ENCODE results near the gene PFDN4.
"Not testable (repeated sequence)": the region's sequence is repeated elsewhere in the genome, so short reads cannot be mapped to it uniquely, and the experiment has no call there.

The PFDN4 gene

DNA sequence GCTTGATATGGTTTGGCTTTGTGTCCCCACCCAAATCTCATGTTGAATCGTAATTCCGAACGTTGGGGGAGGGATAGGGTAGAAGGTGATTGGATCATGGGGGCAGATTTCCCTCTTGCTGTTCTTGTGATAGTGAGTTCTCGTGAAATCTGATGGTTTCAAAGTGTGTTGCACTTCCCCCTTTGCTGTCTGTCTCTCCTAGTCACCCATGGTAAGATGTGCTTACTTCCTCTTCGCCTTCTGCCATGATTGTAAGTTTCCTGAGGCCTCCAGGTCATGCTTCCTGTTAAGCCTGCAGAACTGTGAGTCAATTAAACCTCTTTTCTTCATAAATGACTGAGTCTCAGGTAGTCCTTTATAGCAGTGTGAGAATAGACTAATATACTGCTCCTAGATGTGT lies 19.9 kb downstream of the PFDN4 start:
- DNase-seq: no peak

DNA sequence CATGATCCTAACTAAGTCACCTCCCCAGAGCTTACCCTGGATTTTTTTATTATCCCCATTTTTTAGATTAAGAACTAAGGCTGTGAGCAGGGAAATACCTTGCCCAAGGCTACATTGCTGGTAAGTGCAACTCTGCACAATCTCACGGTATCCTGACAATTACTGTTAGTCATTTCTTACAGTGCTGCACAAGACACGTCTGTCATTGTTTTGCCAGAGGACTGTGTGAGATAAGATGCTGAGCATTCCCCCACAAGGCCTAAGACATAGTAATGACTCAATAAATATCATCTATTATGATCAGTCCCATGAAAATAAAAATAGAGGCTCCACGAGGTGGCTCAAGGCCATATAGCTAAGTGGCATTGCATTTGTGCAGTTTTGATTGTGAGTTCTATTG lies 21.0 kb downstream of the PFDN4 start:
- no peak for DNase-seq

DNA sequence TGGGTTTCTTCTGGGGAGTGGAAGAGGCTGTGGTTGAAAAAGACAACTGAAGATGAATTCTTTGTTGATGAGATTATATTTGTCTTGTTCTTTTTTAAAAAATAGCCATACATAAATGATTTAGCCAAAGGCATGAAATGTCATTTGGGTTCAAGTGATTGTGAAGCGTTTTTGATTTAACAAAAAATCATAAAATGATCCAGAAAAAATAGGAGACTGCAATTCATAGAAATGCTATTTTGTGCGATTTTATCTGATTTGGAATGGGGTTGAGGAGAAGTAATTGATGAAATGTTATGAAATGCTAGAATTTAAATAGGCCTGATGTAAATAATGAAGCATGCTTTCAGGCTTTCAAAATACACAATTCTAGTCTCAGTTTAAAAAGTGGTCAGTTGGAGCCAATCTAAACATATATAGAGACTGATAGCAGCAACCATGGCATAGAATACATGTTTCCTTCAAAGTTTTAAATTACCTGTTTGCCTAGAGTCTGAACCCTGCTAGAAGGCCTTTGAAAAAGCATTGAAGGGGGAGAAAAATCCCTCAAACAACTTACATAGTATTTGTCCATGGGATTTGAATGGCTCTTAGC lies 21.8 kb downstream of the PFDN4 start:
- DNase-seq: no peak

DNA sequence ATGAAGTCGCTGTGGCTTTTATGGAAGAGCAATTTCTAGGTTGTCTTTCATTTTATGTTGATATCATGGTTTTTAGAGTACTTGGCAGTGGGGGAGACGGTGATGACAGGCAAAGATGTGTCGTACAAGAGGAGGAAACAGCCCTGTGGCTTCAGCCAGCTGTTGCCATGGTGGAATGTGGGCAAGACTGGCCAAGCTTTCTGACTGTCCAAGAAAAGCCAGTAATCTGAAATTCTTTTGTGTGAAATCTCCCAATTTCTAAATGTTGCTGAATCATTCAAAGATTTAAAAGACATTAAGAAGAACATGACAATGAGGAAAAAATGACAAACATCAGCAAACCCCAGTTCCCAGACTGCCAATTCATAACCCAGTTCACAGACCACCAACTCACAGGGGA lies 23.1 kb downstream of the PFDN4 start:
- DNase-seq: no peak

DNA sequence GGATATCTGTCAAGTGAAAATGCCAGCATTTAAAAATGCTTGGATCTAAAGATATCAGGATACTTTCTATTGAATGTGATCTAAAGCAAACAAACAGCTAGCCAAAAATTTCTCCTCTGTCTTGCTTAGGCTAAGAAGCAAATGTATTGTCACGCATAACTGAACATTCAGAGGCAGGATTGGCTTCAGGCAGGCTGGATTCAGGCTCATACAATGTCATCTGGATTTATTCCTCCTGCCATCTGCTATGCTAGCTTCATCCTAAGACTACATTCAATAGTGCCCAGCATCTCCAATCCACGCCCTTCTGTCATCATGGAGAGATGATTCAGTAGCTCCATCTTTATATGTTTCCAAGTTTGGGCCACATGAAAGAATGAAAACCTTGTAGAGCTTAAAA lies 27.1 kb downstream of the PFDN4 start:
- DNase-seq: no peak

DNA sequence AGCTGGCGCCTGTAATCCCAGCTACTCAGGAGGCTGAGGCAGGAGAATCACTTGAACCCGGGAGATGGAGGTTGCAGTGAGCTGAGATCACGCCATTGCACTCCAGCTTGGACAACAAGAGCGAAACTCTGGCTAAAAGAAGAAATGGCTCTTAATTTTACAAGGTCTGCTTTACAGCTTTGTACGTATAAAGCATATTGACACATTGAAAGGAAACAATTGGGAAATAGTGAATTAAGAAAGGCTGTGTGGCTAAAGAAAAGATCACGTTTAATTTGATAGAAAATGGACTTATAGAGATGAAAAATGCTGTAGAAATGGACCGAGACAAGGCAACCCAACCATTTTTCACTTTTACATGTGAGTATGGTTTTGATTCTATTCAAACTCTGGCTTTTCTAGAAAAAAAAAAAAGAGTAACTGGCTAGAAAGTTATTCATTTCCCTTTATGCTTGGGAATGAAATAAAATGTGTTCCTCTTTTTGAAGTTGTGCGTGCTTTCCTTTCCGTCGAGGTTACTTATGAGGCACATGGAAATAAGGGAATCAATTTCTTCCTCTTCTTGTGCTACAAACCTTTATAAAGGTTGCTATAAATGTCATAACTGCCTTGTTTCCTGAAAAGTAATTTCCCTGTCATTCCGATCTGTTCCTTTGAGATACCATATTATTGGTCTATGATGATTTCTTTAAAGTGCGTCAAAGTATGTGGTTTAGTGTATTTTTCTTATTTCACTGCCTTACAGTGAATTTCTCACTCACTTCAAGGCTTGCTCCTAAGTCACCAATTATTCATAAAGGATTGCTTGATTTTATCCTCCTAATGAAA lies 29.4 kb downstream of the PFDN4 start:
- DNase-seq: no peak

DNA sequence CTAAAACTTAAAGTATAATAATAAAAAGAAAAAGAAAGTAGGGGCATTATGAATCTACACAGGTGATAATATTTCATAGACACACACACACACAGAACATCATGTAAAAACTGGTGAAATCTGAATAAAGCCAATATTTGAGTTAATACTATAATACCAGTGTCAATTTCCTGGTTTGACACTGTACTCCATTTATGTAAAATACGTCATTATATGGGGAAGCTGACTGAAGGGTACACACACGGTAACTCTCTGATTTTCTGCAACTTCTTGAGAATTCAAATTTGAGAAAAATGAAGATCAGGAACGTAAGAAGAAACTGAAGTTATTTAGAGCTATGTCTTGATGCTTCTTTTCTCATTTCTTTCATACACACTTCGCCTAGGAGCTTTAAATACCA lies 36.2 kb downstream of the PFDN4 start:
- no peak for DNase-seq

DNA sequence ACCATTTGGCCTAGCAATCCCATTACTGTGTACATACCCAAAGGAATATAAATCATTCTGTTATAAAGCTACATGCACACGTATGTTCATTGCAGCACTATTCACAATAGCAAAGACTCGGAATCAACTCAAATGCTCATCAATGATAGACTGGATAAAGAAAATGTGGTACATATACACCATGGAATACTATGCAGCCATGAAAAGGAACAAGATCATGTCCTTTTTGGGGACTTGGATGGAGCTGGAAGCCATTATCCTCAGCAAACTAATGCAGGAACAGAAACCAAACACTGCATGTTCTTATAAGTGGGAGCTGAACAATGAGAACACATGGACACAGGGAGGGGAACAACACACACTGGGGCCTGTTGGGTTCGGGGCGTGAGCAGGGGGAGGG lies 40.8 kb downstream of the PFDN4 start:
- not testable (repeated sequence) for DNase-seq

DNA sequence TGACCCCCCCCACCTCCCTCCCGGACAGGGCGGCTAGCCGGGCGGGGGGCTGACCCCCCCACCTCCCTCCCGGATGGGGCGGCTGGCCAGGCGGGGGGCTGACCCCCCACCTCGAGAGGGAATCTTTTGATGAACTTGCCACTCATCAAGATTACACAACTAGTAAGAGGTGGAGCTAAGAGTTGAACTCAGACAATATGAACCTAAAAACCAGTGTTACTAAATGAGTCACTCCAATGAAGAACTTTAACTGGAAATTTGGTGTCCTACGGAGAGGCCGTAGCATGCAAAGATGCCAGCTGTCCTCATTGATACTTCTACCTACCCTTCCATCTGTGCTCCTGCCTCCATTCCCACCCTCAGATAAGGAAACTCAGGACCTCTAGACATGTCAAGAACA lies 42.8 kb downstream of the PFDN4 start:
- no peak for DNase-seq

DNA sequence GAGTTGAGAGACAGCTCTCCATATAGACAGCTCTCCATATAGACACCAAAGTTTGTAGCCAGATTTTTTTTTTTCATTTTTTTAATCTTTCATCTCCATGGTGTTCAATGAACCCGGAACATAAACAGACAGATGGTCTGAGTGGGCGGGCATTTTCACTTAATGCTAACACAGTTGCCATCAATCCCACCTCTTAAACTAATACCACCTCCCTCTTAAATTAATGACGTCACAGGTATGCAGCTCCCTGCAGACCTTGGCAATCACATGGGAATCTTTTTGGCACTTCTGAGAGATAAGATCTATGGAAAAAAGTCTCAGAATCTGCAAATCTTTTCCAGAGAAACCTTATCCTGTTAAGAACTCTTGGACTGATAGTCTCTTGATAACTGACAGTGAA lies 43.2 kb downstream of the PFDN4 start:
- no peak for DNase-seq

DNA sequence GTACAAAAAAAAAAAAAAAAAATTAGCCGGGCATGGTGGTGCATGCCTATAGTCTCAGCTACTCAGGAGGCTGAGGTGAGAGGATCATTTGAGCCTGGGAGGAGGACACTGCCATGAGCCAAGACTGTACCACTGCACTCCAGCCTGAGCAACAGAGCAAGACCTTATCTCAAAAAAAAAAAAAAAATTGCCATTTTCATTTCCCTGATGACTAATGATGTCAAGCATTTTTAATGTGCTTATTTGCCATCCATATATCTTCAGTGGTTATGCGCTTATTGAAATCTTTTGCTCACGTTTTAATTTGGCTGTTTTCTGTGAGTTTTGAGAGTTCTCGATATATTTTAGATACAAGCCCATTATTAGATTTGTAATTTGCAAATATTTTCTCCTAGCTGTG lies 46.7 kb downstream of the PFDN4 start:
- DNase-seq: no peak

DNA sequence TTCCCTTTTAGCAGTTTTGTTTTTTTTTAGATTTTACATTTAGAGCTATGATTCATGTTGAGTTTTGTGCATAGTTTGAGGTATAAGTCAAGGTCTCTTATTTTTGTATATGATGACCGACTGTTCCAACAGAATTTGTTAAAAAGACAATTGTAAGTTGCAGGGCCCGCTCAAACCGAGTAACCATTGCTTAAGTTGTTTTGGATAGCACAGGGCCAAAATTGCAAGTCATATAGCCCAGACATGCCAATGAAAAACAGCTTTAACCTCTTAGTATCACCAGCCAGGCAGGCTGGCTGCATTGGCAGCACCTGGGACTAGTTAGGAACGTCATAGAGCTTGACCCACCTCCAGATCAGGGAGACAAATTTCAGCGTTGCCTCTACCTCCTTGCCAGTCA lies 47.3 kb downstream of the PFDN4 start:
- no peak for DNase-seq

DNA sequence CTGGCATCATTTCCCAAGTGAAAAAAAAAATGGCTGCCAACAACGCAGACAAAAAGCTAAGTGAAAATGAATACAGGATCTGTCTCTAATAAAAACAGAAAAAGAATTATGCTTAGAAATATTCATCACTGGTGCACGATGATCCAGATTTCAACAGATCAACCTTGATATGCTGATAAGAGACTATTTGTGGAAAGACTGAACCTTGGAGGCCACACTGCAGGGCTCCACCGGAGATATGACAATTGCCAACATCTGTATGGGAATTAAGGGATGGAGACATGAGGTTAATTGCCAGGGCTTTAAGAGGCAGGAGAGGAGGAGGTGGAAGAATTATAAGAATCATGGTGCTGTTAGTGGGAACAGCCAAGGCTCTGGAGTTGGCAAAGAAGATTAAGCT lies 48.3 kb downstream of the PFDN4 start:
- no peak for DNase-seq

DNA sequence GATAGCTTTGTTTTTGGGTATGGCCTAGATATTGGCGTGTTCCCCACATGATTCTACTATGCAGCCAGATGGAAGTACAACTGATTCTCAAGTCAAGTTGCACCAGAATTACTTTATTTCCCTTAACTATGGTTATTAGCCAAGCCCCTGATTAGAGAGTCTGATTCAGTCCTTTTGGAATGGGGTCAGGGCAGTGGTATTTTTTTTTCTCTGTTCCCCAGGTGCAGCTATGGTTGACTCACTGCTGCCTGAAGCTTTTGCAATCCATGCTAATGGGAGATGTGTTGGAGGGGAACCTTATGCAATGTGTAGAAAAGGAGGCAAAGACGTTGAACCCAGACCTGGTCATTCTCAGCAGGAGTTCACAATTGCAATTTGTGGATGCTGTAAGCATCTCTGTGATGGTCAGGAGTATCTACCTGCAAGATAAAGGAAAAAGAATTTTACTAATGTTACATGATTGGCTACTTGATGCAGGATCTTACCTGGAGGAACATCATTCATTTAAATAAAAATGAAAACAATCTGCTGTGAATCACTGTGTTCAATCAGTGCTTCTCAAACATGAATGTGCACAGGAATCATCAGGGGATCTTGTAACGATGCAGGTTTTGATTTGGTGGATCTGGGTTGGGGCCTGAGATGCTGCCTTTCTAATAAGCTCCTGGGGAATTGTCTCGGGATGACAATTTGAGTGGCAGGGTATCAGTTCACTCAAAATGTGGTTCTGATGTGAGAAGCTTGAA lies 49.4 kb downstream of the PFDN4 start:
- no peak for DNase-seq

DNA sequence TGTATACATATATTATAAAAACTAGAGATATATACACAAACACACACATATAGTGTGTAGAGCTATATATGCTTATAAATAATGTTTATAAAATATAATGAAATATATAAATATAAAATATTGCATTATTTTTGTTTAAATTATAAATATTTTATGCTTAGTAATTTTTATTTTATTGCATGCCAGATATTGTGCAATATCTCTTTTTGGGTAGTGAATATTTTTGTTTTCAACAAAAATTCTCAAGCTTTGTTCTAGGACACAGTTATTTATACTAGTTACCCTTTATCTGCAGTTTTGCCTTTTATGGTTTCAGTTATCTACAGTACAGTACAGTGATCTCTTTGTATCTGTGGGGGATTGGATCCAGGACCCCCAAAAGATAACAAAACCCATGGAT lies 52.2 kb downstream of the PFDN4 start:
- no peak for DNase-seq

DNA sequence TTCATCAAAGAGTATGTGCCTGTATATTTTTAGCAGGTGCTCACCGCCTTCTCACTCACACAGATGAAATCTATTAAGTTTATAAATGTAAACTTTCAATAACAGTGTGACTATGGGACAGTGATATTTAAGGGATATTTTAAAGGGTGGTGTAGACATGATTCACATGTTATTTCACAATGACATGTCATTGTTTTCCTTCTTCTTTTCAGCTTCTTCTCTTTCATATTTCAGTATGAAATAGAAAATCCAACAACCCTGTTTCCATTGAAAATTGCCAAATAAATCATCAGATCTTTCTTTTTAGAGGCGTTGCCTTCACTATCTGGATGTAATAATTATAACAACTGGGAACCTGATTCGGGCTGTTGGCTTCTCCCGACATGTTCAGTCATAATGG lies 54.8 kb downstream of the PFDN4 start:
- no peak for DNase-seq

DNA sequence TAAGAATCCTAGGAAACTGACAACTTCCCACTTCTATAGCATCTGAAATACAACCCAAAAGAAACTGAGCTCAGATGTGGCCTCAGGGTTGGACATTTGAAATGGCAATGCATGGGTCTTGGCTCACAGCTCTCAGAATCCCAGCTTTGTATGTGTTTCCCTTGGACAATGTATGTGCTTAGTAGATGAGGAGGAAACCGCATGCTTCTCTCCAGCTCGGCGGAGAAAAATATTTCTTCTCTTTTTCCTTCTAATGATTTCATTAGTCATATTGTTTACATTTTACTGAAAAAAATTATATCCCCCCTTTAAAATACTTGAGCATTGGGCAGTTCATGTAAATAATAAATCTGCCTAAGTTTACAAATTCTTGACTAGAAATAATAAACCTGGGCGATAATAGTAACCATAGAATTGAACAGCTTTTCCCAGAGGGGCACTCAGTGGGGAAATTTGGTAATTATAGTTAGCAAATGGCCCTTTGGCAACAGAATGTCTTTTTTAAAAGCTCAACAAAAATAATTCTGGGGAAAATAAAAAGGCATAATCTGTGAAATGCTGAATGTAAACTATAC lies 55.3 kb downstream of the PFDN4 start:
- DNase-seq: no peak

DNA sequence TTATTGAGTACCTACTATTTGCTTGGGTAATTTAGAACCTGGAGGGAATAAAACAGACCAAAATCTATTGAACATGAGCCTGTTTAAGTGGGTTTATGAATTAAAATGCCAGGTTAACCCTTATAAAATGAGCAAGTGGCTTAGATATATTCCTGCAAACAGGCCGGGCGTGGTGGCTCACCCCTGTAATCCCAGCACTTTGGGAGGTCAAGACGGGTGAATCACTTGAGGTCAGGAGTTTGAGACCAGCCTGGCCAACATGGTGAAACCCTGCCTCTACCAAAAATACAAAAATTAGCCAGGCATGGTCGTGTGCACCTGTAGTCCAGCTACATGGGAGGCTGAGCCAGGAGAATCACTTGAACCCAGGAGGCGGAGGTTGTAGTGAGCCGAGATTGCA lies 57.9 kb downstream of the PFDN4 start:
- not testable (repeated sequence) for DNase-seq

DNA sequence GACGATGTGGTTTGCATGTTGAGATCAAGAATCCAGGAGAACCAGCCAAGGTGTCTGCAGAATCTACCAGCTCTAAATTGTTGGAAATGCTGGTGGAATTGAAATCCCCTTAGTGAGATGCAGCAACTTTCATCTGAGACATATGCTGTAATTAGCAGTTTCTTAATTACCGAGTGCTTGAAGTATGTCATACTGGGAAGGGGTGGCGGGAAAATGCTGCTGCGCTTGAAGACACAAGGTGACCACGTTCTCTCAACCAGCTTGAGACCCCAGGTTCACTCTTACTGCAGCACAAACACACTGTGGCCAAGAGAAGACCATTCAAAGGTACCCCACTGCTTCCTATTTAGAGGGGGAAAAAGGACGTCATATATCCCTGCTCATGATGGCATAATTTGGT lies 59.0 kb downstream of the PFDN4 start:
- no peak for DNase-seq

DNA sequence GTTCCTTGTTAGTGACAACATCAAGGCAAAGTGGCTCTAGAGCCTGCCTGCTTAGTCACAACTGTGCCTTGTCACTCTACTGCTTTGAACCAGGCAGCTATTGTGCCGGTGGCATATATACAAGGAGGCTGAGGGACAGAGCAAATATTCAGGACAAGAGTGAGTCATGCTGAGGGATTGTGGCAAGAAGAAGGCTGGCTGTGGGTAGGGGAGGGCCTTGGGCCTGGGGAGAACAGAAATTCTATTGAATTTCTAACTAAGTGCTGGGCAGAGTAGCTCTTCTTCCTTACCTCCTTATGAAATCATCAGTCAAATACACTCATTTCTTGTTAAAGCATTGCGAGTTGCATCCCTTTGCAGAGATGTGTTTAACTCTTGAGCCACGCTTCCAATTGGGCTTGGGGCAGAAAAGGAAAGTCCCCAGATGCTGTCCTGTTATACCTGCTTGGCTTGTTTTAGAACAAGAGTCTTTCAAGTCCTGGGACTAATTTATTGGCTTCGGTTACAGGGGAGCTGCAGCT lies 59.7 kb downstream of the PFDN4 start:
- DNase-seq: no peak

DNA sequence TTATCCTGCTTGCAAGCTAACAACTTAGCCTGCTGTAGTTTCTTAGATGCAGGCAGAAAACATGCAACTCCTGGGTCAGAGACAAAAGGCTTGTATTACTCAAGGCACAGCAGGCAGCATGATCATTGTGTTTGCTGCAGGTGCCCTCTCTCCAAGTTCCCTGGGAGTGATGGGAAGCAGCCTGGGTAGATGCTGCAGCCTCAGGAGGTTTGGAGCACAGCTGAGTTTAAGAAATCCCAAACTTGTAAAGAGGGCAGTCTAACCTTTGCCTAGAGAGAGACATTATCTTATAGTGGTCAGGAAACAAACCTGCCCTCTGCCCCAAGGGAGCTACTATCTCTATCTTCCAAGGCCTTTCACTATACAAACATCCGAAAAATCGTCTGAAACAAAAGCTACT lies 61.1 kb downstream of the PFDN4 start:
- DNase-seq: no peak
